ENCODE measurements around the gene MAML2.

The MAML2 gene

GRCh38 chr11:96179905-96180304, 163.1 kb downstream of the MAML2 start:
- no peak for DNase-seq

GRCh38 chr11:96178887-96179279, 164.1 kb downstream of the MAML2 start:
- no peak for DNase-seq

GRCh38 chr11:96178049-96178886, 164.7 kb downstream of the MAML2 start:
- no peak for DNase-seq

- DNase-seq = no peak
These were observed 165.8 kb downstream of the MAML2 start for GRCh38 chr11:96177146-96177545.

GRCh38 chr11:96173906-96174305, 169.1 kb downstream of the MAML2 start:
- no peak for DNase-seq

- DNase-seq = no peak
These were observed 169.6 kb downstream of the MAML2 start for GRCh38 chr11:96173422-96173821.

- peak; percentile 65 for DNase-seq
These were observed 170.4 kb downstream of the MAML2 start for GRCh38 chr11:96172604-96173003.

GRCh38 chr11:96169250-96169649, 173.7 kb downstream of the MAML2 start:
- no peak for DNase-seq

GRCh38 chr11:96168623-96169022, 174.4 kb downstream of the MAML2 start:
- DNase-seq = peak; percentile 80

GRCh38 chr11:96167787-96168186, 175.2 kb downstream of the MAML2 start:
- no peak for DNase-seq

- DNase-seq = no peak
These were observed 175.7 kb downstream of the MAML2 start for GRCh38 chr11:96167203-96167758.

- DNase-seq = peak; percentile 97
These were observed 180.0 kb downstream of the MAML2 start for GRCh38 chr11:96162816-96163499.

GRCh38 chr11:96161307-96162089, 181.5 kb downstream of the MAML2 start:
- peak; percentile 73 for DNase-seq

- no peak for DNase-seq
These were observed 182.2 kb downstream of the MAML2 start for GRCh38 chr11:96160732-96161306.

- DNase-seq = no peak
These were observed 183.0 kb downstream of the MAML2 start for GRCh38 chr11:96159968-96160367.

GRCh38 chr11:96158126-96158525, 184.9 kb downstream of the MAML2 start:
- no peak for DNase-seq

GRCh38 chr11:96157517-96157873, 185.5 kb downstream of the MAML2 start:
- no peak for DNase-seq

GRCh38 chr11:96156379-96156722, 186.6 kb downstream of the MAML2 start:
- DNase-seq = no peak

GRCh38 chr11:96155627-96156378, 187.2 kb downstream of the MAML2 start:
- DNase-seq = peak; percentile 98

- DNase-seq = peak; percentile 92
These were observed 188.0 kb downstream of the MAML2 start for GRCh38 chr11:96154802-96155520.

GRCh38 chr11:96152623-96153022, 190.4 kb downstream of the MAML2 start:
- DNase-seq = no peak

All from fibroblast of skin of back (primary cell).